Head of caudate nucleus (tissue), 42 donors: ENCODE results near the gene SNF8.

ENCODE experiments used
- DNase-seq, 42 donors: peaks; one replicate each; pipeline versions ENCODE4 v3.0.0 to v3.0.0-alpha.2; 2020 to 2021; ENCODE audit warnings: mixed read lengths in 7 of 42
- intact Hi-C: fragments of 100-400 bp; cut with DNase I; formaldehyde crosslinking; loops from one replicate; pipeline ENCODE4 v1.15.0; 2022

The SNF8 gene

DNA sequence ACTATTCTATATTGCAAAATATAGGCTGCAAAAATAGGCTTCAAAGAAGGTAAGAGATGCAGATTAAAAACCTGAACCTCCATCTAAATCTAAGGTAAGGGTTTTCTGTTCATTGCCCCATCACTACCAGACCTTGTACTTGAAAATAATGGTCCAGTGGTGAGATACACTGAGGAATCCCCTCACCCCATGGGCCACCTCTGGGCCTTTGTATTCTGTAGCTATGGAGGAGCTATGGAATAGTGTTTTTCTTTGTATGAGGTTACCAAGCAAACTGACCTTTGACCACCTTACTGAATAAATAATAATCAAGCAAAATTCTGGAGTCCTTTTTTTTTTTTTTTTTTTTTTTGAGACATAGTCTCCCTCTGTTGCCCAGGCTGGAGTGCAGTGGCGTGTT lies 41.2 kb downstream of the SNF8 start:
- intact Hi-C loops, result no loop called here
- no peak for DNase-seq

DNA sequence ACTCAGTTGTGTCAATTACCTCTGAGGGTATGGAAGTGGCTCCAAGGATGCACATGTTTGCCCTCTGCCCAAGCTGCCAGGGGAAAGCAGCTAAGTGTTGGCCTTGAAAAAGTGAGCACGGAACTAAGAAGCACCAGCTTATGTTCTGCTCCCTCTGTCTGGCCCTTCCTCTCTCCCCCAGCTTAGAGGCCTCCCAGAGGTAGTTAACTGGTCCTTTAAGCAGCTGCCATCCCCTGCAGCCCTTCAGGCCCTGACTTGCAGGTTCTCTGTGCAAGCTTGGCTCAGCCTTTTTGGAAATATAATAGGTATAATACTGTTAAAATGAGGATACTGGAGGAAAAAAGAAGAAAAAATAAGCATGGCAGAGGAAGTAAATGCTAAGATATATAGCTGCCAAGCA lies 43.4 kb downstream of the SNF8 start:
- intact Hi-C loops, result no loop called here
- DNase-seq, result no peak

DNA sequence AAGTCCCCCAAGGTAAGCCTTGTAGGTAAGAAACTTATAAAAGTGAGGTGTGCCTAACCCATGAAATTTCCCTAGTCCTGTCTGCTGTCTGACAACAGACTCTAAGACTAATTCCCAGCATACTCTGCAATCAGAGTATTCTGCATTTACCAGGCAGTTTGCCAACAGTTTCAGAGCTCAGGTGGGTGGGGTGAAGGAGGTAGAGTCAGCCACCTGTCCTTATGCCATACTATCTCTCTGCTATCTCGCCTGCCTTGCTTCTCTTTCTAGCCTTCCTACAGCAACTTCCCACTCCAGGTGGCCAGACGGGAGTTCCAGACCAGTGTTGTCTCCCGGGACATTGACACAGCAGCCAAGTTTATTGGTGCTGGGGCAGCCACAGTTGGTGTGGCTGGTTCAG lies 49.8 kb downstream of the SNF8 start:
- intact Hi-C loops, result no loop called here
- DNase-seq, result peak in 8 of 42 donors; percentile 12 to 56 (median 38)

DNA sequence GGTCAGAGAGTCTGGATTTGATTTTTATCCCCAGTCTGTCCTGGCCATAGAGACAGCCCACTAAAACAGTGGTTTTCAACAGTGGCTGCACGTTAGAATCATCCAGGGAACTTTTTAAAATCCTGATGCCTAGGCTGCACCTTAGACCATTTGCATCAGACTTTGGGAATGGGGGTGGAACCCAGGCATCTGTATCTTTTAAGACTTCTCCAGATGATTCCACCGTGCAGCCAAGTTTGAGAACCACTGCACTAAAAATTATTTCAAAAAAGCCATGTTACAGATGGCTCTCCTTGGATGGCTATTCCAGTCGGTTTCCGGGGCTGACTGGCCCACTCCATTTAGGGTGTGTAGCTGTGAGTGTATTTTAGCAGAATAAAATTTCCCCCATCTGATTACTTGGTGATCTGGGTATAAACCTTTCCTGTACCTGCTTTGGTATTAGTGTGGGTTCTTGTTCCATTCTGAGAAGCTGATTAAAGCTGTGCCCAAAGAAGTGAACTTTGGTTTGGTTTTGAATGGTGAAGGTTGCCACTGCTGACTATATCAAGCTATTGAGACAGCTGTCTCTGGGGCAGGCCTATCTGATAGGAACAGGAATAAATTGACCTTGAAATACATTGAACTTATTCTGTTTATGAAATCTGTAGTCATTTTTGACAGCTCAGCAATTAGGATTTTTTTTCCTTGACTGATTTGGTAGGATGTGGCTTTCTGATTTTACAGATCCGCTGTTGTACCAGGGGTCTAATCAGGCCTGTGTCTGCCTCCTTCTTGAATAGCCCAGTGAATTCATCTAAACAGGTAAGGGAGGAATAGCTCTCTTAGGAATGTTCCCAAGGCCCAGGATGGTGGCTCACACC lies 50.8 kb downstream of the SNF8 start:
- intact Hi-C loops, result no loop called here

DNA sequence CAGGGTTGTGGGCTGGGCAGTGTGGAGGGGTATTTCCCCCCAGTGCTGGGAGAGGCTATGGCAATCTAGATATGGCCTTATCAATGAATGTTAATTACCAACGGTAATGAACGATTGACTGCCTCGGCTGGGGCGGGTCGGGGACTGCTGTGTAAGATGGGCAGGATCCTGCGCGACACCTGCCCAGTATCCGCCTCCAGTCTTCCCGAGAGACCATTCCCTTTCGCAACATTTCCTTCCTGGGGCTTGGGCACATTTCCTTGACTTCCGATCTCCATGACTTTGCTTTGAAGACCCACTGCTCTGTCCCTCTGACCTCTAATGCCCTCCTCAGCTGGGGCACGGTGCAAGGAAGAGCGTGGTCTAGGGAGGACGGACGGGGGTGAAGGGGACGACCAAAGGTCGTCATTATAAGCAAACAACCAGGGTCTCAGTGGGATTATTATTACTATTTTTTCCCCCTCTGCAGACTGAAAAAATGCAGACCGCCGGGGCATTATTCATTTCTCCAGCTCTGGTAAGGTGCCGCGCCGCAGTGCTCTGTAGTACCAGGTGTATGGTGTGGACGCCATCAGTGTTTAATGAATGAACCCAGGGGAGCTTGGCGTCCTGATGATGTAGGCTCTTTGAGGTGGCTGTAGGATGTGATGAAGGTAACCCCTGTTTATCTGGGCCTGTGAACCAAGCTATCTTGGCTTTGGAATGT lies 51.5 kb downstream of the SNF8 start:
- intact Hi-C loops, result loop anchor here (1.0 kb wide), 1 partner anchor 15 kb away; the partner anchor contains the start of gene UBE2Z
- DNase-seq, result no peak

More for the DNA sequence above, 50.8 kb downstream of the SNF8 start:
- DNase-seq, result no peak

DNA sequence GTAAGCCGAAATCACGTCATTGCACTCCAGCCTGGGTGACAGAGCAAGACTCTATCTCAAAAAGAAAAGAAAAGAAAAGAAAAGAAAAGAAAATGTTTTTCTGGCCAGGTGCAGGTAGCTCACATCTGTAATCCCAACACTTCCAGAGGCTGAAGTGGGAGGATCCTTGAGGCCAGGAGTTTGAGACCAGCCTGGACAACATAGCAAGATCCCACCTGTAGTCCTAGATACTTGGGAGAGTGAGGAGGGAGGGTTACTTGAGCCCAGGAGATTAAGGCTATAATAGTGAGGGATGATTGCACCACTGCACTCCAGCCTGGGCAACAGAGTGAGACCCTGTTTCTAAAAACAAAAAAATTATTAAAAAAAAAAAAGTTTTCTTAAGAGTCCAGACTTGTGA lies 54.6 kb downstream of the SNF8 start:
- no peak for DNase-seq
- intact Hi-C loops, result no loop called here

DNA sequence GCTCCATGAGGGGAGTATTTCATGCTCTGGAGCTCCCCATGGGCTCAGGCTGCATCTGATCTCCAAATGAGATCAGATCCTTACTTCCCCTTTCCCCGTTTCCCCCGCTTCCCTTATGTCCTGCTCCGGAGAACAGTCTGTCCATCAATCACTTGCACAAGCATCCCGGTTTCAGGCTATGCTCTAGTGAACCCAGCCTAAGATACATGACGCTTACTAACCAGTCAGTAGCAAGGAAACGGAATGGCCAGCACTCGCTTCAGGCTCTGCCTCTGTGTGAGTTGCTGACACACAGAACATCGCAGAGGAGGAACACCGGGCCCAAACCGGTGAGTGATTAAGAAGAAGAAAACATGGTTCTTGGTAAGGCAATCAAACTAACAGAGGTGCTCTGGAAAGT lies 61.5 kb downstream of the SNF8 start:
- no peak for DNase-seq
- intact Hi-C loops, result loop anchor here (5.0 kb wide), 1 partner anchor 71 kb away; no protein-coding TSS in a partner anchor

DNA sequence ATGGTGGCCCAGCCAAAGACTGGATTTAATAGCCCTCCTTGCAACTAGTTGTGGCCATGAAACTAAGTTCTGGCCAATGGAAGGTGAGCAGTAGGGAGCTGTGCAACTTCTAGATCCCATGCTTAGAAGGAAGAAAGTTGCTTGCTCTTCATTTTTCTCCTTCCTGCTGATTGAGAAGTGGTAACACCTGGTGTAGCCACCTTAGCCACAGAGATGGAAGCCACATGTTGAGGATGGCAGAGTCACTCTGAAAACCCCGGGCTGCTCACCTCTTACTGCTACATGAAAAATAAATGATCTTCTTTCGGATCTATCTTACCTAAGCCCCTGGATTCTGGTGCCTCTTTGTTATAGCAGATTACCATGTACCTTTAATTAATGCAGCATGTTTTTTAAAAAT lies 62.4 kb downstream of the SNF8 start:
- intact Hi-C loops, result loop anchor here (5.0 kb wide), 1 partner anchor 70 kb away; no protein-coding TSS in a partner anchor
- no peak for DNase-seq
